COLO668 (cell line): ENCODE measurements around the gene CMTM8.

Experiments used
- DNase-seq: peaks from one replicate; lab custom pipeline; 2025; ENCODE audit not compliant: unreplicated experiment; lab: John Stamatoyannopoulos, UW

CMTM8 gene

GRCh38 chr3:32334675-32335074 is 96.2 kb downstream of the CMTM8 start:
- no peak for DNase-seq

GRCh38 chr3:32335365-32336112 is 97.1 kb downstream of the CMTM8 start:
- DNase-seq: no peak

GRCh38 chr3:32336113-32336498 is 97.6 kb downstream of the CMTM8 start:
- DNase-seq: no peak

- no peak for DNase-seq
These were observed 99.0 kb downstream of the CMTM8 start for GRCh38 chr3:32337505-32337904.

- peak; percentile 26 for DNase-seq
These were observed 101.6 kb downstream of the CMTM8 start for GRCh38 chr3:32340039-32340438.

- peak; percentile 34 for DNase-seq
These were observed 102.3 kb downstream of the CMTM8 start for GRCh38 chr3:32340611-32341365.

- no peak for DNase-seq
These were observed 109.1 kb downstream of the CMTM8 start for GRCh38 chr3:32347343-32348125.

- DNase-seq: no peak
These were observed 110.7 kb downstream of the CMTM8 start for GRCh38 chr3:32349184-32349583.

GRCh38 chr3:32352563-32352962 is 114.1 kb downstream of the CMTM8 start:
- DNase-seq: no peak

- no peak for DNase-seq
These were observed 114.9 kb downstream of the CMTM8 start for GRCh38 chr3:32353351-32353750.

GRCh38 chr3:32354362-32354778 is 115.9 kb downstream of the CMTM8 start:
- DNase-seq: no peak

- no peak for DNase-seq
These were observed 117.3 kb downstream of the CMTM8 start for GRCh38 chr3:32355751-32356291.

GRCh38 chr3:32359766-32360492 is 121.4 kb downstream of the CMTM8 start:
- no peak for DNase-seq

GRCh38 chr3:32360493-32360827 is 122.0 kb downstream of the CMTM8 start:
- DNase-seq: no peak

- DNase-seq: no peak
These were observed 128.3 kb downstream of the CMTM8 start for GRCh38 chr3:32366638-32367397.

GRCh38 chr3:32367442-32367841 is 129.0 kb downstream of the CMTM8 start:
- no peak for DNase-seq

- no peak for DNase-seq
These were observed 133.2 kb downstream of the CMTM8 start for GRCh38 chr3:32371461-32372212.

- no peak for DNase-seq
These were observed 133.7 kb downstream of the CMTM8 start for GRCh38 chr3:32372213-32372490.

GRCh38 chr3:32373276-32373675 is 134.8 kb downstream of the CMTM8 start:
- peak; percentile 39 for DNase-seq

- DNase-seq: no peak
These were observed 135.4 kb downstream of the CMTM8 start for GRCh38 chr3:32373844-32374243.
